A673 (cell line): ENCODE results near the gene HS6ST3. TPM values are rescaled to one million over a fixed set of nuclear protein-coding genes. Genes with fewer than 3 reads are reported as not detected.

Source experiments
- BruUV-seq: library from RNA; stranded (reverse); fragments of 400-500 nt; replicated peaks from 2 replicates; lab custom pipeline; 2021; lab: Mats Ljungman, UMichigan
- CTCF ChIA-PET: fragments of 300-600 bp; sonication (Branson Sonifier 250); formaldehyde crosslinking; loops from one replicate; lab custom pipeline; 2022; ENCODE audit warnings: antibody characterized with exemption; lab: Charles Lee
- POLR2A ChIA-PET: fragments of 300-600 bp; sonication (Branson Sonifier 250); formaldehyde crosslinking; loops from one replicate; lab custom pipeline; 2022; ENCODE audit warnings: antibody characterized with exemption; ENCODE audit not compliant: low non-redundant PET; lab: Charles Lee
- DNase-seq: peaks from one replicate; pipeline ENCODE4 v3.0.0-alpha.2; 2015; ENCODE audit warnings: low spot score
- H3K27ac ChIP-seq: fragments of 200-600 bp; sonication (generic); 2 replicates; pipeline ENCODE4 v1.5.1; 2016; ENCODE audit warnings: mixed run types, low read depth, mild to moderate bottlenecking, mixed read lengths, antibody characterized with exemption, low read length; ENCODE audit not compliant: poor library complexity, severe bottlenecking
- H3K27me3 ChIP-seq: fragments of 200-600 bp; sonication (generic); replicated peaks from 2 replicates; pipeline ENCODE4 v1.6.1; 2017; ENCODE audit warnings: mixed run types, low read depth, mild to moderate bottlenecking, mixed read lengths, antibody characterized with exemption, low read length; ENCODE audit not compliant: insufficient read depth, poor library complexity
- H3K36me3 ChIP-seq: fragments of 200-600 bp; sonication (generic); 2 replicates; pipeline ENCODE4 v1.6.1; 2016; ENCODE audit warnings: mixed run types, mild to moderate bottlenecking, mixed read lengths, antibody characterized with exemption, low read length; ENCODE audit not compliant: insufficient read depth, poor library complexity, severe bottlenecking
- H3K4me1 ChIP-seq: fragments of 200-600 bp; sonication (generic); 2 replicates; pipeline ENCODE4 v1.6.1; 2017; ENCODE audit warnings: mixed run types, mild to moderate bottlenecking, mixed read lengths, antibody characterized with exemption, low read length; ENCODE audit not compliant: insufficient read depth, poor library complexity, severe bottlenecking
- H3K4me3 ChIP-seq: fragments of 200-600 bp; sonication (generic); 2 replicates; pipeline ENCODE4 v1.5.1; 2016; ENCODE audit warnings: low read depth, mixed run types, mild to moderate bottlenecking, mixed read lengths, low read length; ENCODE audit not compliant: poor library complexity, severe bottlenecking
- H3K9me3 ChIP-seq: fragments of 200-600 bp; sonication (generic); 2 replicates; pipeline ENCODE4 v1.6.1; 2016; ENCODE audit warnings: mixed run types, low read depth, mild to moderate bottlenecking, mixed read lengths, antibody characterized with exemption, low read length; ENCODE audit not compliant: poor library complexity, severe bottlenecking
- EZH2 ChIP-seq: fragments of 200-600 bp; sonication (generic); IDR thresholded peaks from 2 replicates; pipeline ENCODE4 v1.6.1; 2017; ENCODE audit warnings: borderline replicate concordance, low read depth, mild to moderate bottlenecking, mixed read lengths, antibody characterized with exemption, low read length; ENCODE audit not compliant: poor library complexity, severe bottlenecking
- intact Hi-C: fragments of 100-400 bp; cut with micrococcal nuclease; formaldehyde crosslinking; loops from one replicate; pipeline ENCODE4 v1.10.0; 2022; ENCODE audit not compliant: unreplicated experiment
- total RNA-seq: library from RNA; stranded (reverse); gene quantifications from 2 replicates; pipeline ENCODE4 v1.2.3, GENCODE V29; 2021
- TF ChIP-seq, protein P1 (sequence below): fragments of 300-800, 200-600 bp; sonication (generic); conservative IDR thresholded peaks from 2 replicates; pipeline ENCODE4 v1.5.1; 2017; ENCODE audit warnings: low read depth, mild to moderate bottlenecking, antibody characterized with exemption, low read length, moderate library complexity, mixed read lengths

The HS6ST3 gene
- total RNA-seq, 1 experiment from 2014 or later = not detected

DNA sequence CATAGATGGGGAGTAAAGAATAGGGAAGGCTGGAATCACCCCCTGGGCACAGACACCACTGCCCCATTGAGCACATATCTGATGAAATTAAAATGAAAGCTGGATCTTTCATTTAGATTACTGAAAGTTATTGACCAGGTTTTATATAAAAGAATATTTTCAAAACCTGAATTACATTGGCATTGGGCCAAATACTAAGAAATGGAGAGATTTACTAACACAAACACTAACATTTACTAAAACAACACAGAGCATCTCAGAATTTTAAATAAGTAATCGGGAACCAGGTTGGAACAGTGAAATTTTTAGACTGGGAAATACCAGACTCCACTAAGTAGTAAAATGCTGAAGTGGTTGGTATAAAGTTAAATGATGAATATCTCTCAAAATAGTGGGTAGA lies 88.9 kb downstream of the HS6ST3 start:
- no peaks in the 10 kb centered on the region for H3K9me3 ChIP-seq
- no peaks in the 10 kb centered on the region for H3K4me1 ChIP-seq
- TF ChIP-seq, protein P1, sequence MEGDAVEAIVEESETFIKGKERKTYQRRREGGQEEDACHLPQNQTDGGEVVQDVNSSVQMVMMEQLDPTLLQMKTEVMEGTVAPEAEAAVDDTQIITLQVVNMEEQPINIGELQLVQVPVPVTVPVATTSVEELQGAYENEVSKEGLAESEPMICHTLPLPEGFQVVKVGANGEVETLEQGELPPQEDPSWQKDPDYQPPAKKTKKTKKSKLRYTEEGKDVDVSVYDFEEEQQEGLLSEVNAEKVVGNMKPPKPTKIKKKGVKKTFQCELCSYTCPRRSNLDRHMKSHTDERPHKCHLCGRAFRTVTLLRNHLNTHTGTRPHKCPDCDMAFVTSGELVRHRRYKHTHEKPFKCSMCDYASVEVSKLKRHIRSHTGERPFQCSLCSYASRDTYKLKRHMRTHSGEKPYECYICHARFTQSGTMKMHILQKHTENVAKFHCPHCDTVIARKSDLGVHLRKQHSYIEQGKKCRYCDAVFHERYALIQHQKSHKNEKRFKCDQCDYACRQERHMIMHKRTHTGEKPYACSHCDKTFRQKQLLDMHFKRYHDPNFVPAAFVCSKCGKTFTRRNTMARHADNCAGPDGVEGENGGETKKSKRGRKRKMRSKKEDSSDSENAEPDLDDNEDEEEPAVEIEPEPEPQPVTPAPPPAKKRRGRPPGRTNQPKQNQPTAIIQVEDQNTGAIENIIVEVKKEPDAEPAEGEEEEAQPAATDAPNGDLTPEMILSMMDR = no peak
- no peak for TF ChIP-seq EZH2
- H3K27me3 ChIP-seq = no peaks in the 10 kb centered on the region
- no peak overlapping the region for H3K4me3 ChIP-seq
- POLR2A ChIA-PET = no interaction called here
- intact Hi-C loops = no loop called here
- BruUV-seq = no TSS peak
- H3K36me3 ChIP-seq = no peaks in the 10 kb centered on the region
- no peak overlapping the region for H3K27ac ChIP-seq
- CTCF ChIA-PET = no interaction called here
- DNase-seq = no peak

DNA sequence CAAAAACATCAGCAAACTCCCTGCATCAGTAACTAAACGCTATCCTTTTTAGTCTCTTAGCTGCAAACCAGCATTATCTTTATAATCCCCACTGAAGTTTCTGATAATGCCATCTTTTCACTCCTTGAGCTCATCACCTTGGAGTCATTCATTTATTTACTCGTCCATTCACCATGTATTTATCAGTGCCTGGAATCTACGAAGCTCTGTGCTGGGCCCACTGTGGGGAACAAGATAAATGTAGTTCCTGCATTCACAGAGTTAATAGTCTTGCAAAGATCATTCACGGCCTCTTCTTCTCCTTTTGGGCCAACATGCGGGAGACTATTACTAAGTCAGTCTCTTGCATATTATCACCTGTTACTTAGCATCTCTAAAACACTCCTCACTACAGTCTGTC lies 89.4 kb downstream of the HS6ST3 start:
- TF ChIP-seq EZH2 = no peak
- CTCF ChIA-PET = no interaction called here
- BruUV-seq = no TSS peak
- Histone ChIP-seq H3K4me3 (no peak overlapping the region), H3K27ac (no peak overlapping the region), H3K36me3 (no peaks in the 10 kb centered on the region), H3K9me3 (no peaks in the 10 kb centered on the region), H3K4me1 (no peaks in the 10 kb centered on the region), H3K27me3 (no peaks in the 10 kb centered on the region)
- POLR2A ChIA-PET = no interaction called here
- no peak for DNase-seq
- intact Hi-C loops = no loop called here

DNA sequence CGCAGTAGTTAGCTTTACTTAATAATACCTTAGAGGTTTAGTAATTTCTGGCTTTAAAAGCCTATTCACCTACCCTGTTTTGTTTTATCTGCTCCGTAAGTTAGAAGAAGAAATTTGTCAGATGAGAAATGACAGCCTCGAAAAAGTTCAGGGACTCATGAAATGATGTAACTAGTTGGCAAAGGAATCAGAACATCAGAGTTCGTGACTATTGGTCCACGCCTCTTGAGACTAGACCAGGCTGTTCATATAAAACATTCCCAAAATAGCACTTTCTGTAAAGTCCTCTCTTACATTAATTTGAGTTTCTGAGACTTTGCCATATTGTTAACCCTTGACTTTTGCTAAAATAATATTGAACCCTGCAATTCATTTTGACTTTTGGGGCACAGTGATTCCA lies 92.0 kb downstream of the HS6ST3 start:
- intact Hi-C loops = no loop called here
- H3K9me3 ChIP-seq = no peaks in the 10 kb centered on the region
- DNase-seq = no peak
- no peaks in the 10 kb centered on the region for H3K27me3 ChIP-seq
- H3K27ac ChIP-seq = no peak overlapping the region
- no TSS peak for BruUV-seq
- no peaks in the 10 kb centered on the region for H3K4me1 ChIP-seq
- ChIA-PET POLR2A (no interaction called here), CTCF (no interaction called here)
- no peaks in the 10 kb centered on the region for H3K36me3 ChIP-seq
- H3K4me3 ChIP-seq = no peak overlapping the region
- TF ChIP-seq EZH2 = no peak
- TF ChIP-seq, protein P1 = no peak

DNA sequence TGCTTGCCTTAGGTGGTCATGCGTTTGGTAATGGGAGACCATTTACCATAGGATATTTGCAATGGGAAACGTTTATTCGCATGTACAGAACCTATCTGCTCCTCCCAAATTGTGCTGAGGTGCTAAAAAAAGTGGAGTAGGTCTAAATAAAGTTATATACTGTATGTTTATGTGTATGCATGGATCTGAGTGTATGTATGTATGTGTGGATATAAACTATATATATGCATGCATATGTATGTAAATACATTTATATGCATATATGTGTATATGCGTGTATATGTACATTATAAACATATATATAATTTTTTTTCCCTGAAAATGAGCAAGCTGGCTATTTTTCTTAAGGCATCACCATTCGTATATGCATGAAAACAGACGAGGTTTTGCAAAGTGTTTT lies 95.9 kb downstream of the HS6ST3 start:
- Histone ChIP-seq H3K4me3 (no peak overlapping the region), H3K9me3 (no peaks in the 10 kb centered on the region), H3K27me3 (no peaks in the 10 kb centered on the region), H3K4me1 (no peaks in the 10 kb centered on the region), H3K27ac (no peak overlapping the region), H3K36me3 (no peaks in the 10 kb centered on the region)
- no peak for DNase-seq
- intact Hi-C loops = no loop called here
- ChIA-PET POLR2A (no interaction called here), CTCF (no interaction called here)
- BruUV-seq = no TSS peak
- TF ChIP-seq, protein P1 = no peak
- TF ChIP-seq EZH2 = no peak
